HG02623 (cell line): ENCODE measurements around the gene GTF2IRD1.
"Not testable (repeated sequence)": the region's sequence is repeated elsewhere in the genome, so short reads cannot be mapped to it uniquely, and the experiment has no call there.

Experiments
- ATAC-seq: cut with Tn5 transposase; IDR thresholded peaks from one replicate; pipeline ENCODE4 v1.9.1; 2021; ENCODE audit warnings: moderate library complexity; ENCODE audit not compliant: unreplicated experiment

Gene GTF2IRD1

DNA sequence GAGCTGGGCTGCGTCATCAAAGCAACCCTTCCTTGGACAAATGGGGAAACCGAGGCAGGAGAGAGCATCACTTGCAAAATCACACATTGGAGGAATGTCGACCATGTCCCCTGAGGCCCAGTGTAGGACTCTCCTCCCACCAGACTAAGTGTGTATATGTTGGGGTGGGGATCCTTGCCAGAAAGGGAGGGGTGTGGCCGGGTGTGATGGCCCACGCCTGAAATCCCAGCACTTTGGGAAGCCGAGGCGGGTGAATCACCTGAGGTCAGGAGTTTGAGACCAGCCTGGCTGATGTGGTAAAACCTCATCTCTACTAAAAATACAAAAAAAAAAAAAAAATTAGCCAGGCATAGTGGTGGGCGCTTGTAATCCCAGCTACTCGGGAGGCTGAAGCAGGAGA lies 23.3 kb upstream of the GTF2IRD1 start:
- ATAC-seq, result not testable (repeated sequence)

DNA sequence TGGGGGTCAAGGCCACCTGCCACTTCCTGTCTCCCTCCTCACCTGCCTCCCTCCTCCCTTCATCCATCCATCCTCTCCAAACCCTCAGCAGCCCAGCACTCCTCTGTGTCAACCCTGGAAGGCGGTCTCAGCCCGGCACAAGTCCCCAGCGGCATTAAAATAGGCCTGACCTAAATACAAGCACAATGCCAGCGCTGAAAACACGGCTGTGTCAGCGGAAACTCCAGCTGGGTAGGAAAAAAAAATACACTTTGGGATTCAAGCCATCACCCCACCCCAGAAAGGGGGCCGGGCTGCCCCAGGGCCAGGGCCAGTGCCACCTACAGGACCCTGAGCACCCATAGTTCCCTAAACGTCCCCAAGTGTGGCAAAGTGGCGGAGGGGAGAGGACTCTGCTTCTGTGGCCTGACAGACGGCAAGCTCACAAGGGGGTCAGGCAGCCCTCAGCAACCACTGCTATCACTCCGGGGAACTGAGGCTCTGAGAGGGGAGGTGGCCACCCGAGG lies 22.7 kb upstream of the GTF2IRD1 start:
- no peak for ATAC-seq

DNA sequence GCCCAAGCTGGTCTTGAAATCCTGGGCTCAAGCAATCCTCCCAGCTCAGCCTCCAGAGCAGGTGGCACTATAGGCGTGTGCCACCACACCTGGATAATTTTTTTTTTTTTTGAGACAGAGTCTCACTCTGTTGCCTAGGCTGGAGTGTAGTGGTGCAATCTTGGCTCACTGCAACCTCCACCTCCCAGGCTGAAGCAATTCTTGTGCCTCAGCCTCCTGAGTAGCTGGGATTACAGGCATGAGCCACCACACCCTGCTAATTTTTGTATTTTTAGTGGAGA lies 16.5 kb upstream of the GTF2IRD1 start:
- ATAC-seq, result not testable (repeated sequence)

DNA sequence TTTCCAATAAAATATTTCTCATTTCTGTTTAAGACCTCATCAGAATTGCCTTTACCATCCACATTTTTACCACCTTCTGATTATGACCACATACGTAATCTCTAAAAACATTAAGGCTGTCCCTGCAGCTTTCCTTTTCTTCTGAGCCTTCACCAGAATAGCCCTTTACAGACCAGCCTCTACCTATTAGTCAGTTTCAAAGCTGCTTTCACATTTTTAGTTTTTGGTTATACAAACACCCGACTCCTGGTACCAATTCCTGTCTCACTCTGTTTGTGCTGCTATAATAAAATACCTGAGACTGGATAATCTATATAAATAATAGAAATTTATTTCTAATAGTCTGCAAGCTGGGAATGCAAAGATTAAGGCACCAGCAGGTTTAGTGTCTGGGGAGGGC lies 15.4 kb upstream of the GTF2IRD1 start:
- no peak for ATAC-seq

DNA sequence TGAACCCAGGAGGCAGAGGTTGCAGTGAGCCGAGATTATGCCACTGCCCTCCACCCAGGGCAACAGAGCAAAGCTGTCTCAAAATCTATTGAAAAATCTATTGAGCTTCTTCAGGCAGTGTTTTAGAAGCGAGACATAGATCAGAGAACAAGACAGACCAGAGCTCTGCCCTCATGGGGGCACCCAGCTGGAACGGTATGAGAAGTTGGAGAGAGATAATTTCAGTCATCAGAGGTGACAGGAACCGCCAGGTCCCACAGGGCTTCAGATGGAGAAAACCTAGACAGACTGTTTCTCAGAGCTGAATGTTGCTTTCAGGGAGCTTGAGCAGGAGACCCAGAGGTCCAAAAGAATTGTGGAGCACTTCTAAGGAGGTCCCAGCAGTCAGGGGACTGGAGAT lies 14.2 kb upstream of the GTF2IRD1 start:
- no peak for ATAC-seq

DNA sequence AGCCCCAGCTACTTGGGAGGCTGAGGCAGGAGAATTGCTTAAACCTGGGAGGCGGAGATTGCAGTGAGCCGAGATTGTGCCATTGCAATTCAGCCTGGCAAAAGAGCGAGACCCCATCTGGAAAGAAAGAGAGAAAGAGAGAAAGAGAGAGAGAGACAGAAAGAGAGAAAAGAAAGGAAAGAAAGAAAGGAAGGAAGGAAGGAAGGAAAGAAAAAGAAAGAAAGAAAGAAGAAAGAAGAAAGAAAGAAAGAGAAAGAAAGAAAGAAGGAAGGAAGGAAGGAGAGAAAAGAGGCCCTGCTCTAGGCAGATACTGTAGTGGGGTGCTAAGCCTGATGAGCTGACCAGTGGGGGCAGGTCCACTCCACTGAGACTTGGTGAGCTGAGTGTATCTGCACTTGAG lies 13.6 kb upstream of the GTF2IRD1 start:
- not testable (repeated sequence) for ATAC-seq

DNA sequence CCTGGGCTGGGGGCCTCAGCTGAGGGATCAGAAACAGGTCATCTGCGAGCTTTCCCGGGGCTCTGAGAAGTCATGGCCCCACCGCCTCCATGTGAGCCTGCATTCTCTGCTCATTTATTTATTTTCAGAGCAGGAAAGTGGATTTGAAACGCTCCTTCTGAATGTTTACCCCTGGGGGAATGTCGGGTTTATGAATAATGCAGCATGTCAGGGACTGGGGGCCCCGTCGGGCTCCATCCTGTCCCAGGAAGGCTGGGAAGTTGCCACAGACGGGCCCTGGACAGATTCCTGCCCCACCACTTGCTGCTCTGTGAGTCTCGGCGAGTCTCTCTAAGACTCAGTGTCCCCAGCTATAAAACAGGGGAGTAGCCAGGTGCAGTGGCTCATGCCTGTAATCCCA lies 11.9 kb upstream of the GTF2IRD1 start:
- no peak for ATAC-seq

DNA sequence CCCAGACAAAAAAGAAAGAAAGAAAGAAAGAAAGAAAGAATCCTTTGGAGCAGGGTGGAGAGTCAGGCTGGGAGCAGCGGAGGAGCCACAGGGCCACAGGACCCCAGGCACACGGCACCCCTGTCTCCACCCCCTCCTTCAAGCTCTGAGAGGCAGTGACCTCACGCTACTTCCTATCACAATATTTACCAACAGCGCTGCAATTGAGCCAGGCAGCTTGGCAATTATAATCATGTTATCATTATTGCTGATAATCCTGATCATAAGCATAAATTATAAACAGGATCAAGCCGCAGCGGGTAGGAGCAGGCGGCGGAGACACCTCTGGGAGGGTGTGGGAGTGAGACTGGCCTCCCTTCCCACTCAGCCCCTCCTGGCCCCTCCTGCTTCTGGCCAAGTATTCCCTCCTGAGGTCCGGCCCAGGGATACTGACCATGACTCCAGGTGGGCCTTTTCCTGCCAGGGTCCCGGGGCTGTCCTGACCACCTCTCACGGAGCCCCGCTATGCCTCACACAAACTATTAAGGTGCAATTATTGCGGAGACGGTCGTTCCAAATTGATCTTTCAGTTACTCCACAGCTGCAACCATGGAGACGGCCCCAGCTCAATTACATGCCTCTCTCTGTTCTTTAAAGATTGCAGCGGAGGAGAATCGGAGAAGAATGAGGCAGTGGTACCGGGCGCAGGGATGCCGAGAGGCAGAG lies 10.0 kb upstream of the GTF2IRD1 start:
- no peak for ATAC-seq

DNA sequence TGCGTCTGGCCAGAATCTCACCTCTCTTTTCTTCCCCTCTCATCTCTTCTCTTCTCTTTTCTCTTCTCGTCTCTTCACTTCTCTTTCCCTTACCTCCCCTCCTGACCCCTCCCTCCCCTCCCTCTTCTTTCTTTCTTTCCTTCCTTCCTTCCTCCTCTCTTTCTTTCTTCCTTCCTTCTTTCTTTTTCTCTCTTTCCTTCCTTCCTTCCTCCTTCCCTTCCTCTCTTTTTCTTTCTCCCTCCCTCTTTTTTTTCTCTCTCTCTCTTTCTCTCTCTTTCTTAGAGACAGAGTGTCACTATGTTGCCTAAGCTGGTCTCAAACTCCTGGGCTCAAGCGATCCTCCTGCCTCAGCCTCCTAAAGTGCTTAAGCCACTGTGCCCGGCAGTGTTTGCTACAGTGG lies 4.6 kb upstream of the GTF2IRD1 start:
- ATAC-seq, result no peak

DNA sequence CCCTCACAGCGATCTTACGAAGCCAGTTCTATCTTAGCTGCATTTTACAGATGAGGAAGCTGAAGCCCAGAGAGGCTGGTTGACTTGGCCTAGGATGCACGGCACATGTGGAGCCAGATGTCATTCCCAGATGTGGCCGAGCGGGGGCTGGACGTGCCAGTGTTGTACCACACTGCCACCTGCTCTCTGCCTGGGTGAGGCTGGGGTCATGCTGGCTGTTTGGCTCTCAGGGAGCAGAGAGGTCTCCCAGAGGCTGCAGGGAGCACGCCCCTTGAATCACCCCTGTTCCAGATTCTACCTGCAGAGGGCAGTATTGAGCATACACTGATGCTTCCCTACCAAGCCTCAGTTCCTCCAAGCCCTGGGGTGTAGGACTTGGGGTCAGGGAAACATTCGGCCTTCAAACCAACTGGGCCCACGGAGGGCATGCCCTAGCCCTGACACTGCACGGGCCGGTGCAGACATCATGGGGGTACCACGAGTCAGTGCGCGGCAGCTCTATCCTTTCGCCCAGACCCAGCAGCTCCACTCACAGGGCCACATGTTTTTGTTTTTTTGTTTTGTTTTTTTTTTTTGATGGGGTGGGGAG lies 3.8 kb upstream of the GTF2IRD1 start:
- no peak for ATAC-seq

DNA sequence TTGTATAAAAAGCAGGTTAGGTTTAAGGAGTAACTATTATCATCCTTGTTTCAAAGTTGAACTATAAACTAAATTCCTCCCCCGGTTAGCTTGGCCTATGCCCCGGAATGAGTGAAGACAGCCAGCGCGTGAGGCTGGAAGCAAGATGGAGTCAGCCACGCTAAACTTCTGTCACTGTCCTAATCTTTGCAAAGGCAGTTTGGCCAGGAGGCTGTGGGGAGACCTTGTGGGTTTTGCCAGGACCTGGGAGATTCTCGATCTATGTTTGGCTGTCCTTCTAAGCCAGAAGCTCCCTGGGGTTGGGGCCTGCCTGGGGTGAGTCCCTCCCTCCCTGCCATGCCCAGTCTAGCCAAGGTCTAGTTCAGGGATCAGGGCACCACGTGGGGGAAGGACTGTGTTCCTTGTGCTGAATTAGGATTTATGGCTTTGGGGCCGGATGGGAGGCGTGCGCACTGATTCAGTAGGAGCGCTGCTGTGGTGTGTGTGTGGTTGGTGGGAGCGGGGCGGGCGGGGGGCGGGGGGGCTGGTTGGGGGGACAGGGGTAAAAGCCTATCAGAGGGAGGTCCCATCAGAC lies 871 bp upstream of the GTF2IRD1 start:
- ATAC-seq, result no peak

DNA sequence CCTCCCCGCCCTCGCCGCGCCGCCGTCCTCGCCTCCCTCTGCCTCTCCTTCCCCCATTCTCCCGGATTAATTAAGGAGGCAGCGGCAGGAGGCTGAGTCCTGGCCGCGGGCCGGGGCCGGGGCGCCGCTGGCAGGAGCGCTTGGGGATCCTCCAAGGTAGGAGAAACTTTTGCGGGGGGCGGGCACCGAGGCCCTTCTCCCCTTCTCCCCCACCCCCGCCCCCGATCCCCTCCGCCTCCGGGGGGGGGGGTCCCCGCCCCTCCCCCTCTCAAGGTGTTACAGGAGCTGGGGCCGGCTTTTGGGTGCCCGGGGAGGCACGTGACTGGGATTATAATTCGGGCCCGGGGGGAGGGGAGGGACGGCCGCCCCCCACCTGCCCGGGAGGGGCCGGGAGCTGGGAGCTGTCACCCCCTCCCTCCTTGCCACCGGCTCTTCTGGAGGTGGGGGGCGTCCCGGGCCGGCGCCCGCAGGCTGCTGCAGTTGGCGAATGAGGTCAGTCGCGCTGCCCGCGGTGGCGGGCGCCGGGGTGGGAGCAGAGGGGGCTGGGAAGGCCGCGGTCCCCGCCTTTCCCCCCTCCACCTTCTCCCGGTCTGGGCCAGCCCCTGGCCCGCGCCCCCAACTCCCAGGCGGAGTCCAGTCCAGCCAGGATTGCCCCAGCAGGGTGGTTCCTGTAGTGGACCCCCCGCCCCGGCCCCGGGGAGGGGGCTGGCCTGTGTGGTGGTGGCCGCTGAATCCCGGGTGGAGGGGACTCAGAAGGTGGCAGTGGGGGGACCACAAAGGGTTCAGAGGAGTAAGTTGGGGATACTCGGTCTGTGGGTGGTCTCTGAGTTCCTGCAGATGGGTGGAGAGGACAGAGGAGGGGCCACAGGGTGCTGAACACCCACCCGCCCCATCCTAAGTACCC lies 567 bp downstream of the GTF2IRD1 start:
- no peak for ATAC-seq

DNA sequence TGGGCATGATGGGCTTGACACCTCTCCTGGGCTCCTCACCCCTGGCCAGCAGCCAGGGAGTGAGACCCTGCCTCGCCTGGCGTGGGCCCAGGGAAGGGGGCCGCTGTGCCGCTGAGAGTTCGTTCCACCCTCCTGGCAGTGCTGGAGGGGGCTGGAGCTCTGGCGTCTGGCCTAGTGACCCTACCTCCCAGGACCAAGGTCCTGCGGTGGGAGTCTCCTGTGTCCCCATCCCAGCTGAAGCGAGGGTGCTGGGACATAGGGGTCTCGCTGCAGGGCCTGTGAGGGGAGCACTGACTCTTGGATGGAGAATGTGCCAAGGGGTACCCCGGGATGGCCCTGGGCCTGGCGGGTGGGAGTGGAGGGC lies 1.2 kb downstream of the GTF2IRD1 start:
- no peak for ATAC-seq

DNA sequence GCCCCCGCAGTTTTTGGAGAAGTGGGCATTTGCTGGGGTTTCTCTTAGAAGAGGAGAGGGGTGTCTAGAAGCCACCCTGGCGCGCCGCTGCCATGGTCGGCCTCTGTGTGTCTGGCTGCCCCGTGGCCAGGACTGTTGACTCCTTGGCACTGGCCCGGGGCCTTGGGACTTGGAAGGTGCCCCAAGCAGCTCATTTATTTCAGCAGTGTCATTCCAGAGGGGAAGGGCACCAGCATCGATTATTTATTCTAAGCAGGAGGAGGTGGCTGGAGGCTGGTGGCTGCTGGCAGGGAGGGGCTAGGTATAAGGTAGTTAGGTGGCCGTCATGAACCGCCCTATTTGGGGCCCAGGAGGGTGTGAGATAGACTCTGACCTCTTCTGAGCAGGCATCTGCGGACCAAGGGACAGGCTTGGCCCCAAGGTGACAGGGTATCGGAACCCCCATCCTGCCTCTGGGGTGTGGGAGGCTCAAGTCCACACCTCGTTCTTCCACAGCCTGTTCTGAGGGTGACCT lies 1.6 kb downstream of the GTF2IRD1 start:
- no peak for ATAC-seq

DNA sequence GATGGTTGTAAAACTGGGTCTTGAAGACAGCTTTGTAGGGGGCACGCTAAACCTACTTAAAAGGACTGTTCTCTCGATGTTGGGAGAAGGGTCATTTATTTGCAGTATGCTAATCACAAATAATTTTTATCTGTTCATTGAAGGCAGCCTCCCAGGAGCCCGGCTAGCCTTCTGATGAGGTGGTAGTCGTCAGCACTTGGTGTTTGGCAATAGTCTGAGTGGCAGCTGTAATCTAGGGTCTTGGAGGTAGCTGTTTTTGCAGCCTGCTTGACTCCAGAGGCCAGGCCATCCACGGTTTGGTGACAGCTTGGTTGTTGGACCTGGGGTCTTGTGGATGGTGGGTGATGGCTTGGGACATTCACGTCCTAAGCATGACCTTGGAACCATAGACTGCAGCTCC lies 2.2 kb downstream of the GTF2IRD1 start:
- ATAC-seq, result no peak

DNA sequence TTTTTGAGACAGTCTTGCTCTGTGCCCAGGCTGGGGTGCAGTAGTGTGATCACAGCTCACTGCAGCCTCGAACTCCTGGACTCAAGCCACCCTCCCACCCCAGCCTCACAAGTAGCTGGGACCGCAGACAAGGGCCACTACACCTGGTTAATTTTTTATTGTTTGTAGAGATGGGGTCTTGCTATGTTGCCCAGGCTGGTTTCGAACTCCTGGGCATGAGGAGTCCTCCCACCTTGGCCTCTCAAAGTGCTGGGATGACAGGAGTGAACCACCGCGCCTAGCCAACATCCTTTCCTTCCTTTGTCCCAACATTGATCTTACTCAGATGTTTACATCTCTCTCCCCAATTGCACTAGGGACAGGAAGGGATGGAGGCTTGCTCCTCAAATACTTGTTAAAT lies 3.3 kb downstream of the GTF2IRD1 start:
- ATAC-seq, result no peak

DNA sequence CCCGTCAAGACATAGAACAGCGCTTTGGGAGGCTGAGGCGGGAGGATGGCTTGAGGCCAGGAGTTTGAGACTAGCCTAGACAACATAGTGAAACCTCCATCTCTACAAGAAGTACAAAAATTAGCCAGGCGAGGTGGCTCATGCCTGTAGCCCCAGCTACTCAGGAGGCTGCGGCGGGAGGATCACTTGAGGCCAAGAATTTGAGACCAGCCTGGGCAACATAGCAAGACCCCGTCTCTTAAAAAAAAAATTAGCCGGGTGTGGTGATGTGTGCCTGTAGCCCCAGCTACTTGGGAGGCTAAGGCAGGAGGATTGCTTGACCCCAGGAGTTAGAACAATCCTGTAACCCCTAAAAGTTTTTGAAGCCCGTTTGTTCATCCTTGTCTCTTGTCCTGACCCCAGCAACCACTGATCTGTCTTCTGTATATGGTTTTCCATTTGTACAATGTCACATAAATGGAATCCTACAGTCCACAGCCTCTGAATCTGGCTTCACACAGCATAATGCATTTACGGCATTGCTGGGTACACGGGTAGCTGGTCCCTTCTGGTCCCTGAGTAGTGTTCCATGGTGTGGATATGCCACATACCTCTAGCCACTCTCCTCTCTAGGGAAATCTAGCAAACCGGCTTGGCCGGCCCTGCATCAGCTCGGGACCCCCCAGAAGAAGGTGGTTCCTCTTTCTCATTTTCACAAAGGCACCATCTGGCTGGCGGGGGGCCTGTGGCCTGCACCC lies 8.4 kb downstream of the GTF2IRD1 start:
- ATAC-seq, result no peak

DNA sequence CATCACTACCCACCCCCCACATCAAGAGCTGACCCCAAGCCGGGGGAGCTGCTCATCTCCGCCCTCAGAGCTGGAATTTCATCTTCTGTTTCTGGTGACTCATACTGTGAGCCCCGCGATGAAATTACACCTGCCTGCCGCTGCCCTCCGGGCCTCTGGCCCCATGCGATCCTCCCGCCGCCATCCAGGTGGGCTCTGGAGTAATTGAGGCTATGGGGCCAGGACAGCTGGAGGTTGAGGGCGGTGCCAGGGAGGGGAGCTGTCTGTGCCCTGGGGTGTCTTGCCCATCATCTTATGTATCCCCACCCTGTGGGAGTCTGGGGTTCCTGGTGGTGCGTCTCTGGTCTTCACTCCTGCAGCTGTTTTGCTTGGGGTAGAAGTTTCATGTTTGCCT lies 9.0 kb downstream of the GTF2IRD1 start:
- no peak for ATAC-seq

DNA sequence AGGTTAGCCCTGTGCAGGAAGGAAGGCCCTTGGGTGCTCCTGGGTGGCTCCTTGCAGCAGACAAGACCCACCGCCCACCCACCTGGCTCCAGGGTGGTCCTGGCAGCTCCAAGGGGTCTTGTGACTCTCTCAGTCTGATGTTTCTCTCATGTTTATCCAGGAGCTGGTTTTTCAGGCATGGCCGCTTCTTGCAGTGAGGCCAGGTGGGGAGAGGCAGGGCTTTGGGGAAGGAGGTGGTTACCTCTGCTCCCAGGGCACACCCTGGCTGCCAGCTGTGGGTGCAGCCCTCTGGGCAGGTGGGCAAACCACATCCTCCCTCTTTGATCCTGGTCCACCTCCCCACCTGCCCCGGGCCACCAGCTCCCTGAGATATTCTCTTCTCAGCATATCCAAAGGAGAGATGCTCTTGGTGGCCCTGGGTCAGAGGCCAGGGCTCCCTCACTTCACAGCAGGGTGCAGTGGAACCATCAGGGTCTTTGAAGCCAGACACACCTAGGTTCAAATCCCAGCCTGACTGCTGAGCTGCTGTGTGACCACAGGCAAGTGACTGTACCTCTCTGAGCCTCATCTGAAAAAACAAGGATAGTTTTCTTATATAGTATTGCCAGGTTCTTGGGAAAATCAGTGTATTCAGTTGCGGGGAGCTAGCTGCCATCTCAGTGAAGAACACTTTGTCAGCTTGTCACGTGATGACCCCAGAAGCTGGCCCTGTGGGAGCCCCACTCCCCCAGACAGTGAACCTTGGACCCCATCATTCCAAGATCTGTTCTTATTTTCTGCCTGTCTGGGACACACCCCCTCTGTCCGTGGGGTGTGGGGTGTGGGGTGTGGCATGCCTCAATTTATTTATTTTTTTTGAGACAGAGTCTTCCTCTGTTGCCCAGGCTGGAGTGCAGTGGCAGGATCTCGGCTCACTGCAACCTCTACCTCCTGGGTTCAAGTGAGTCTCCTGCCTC lies 11.5 kb downstream of the GTF2IRD1 start:
- no peak for ATAC-seq
